HCT116 (cell line): Measurements from ENCODE around the gene RELCH. TPM values are rescaled to one million over a fixed set of nuclear protein-coding genes. Genes with fewer than 3 reads are reported as not detected.

ENCODE experiments used
- ATAC-seq: fragments of 200-7000 bp; cut with Tn5 transposase; 2 replicates; pipeline ENCODE4 v1.9.1; 2020; ENCODE audit warnings: mild to moderate bottlenecking, moderate library complexity
- BruUV-seq: library from RNA; stranded (reverse); fragments of 400-500 nt; replicated peaks from 2 replicates; lab custom pipeline; 2021; lab: Mats Ljungman, UMichigan
- CTCF ChIA-PET: fragments of 300-600 bp; sonication (Branson Sonifier 250); formaldehyde crosslinking; loops from one replicate; lab custom pipeline; 2021; ENCODE audit warnings: antibody characterized with exemption; lab: Charles Lee
- POLR2A ChIA-PET: fragments of 300-600, 350-600 bp; sonication (Branson Sonifier 250); formaldehyde crosslinking; loops from one replicate; lab custom pipeline; 2021; ENCODE audit warnings: antibody characterized with exemption; lab: Charles Lee
- RAD21 ChIA-PET, 2 experiments: fragments of 300-600 bp; sonication (Branson Sonifier 250); formaldehyde crosslinking; loops; one replicate each; lab custom pipeline; 2023; ENCODE audit warnings: low total read pairs in 2 of 2; ENCODE audit not compliant: uncharacterized antibody in 2 of 2, unreplicated experiment in 2 of 2, low non-redundant PET in 1 of 2; lab: Charles Lee
- DNase-seq: peaks from one replicate; pipeline ENCODE4 v3.0.0-alpha.2; 2010; ENCODE audit warnings: low read depth, low spot score
- H2AFZ ChIP-seq: fragments of 200-600 bp; shearing (Covaris generic), sonication (generic); 2 replicates; pipeline ENCODE4 v1.6.1; 2017; ENCODE audit warnings: low read depth, mixed run types, mixed read lengths, antibody characterized with exemption, low read length; ENCODE audit not compliant: poor library complexity, severe bottlenecking
- H3K27ac ChIP-seq: 2 replicates; pipeline ENCODE4 v1.5.1; 2012; ENCODE audit warnings: low read depth, low read length
- H3K27me3 ChIP-seq: fragments of 200-600 bp; sonication (generic); 2 replicates; pipeline ENCODE4 v1.6.1; 2016; ENCODE audit warnings: mixed run types, low read length, mixed read lengths; ENCODE audit not compliant: insufficient read depth
- H3K36me3 ChIP-seq, 2 experiments: fragments of 200-500 bp in 1 of 2; fragments of 200-600 bp in 1 of 2; sonication (Bioruptor generic) in 1 of 2; sonication (generic) in 1 of 2; 2 replicates each; pipeline versions ENCODE4 v1.5.1 to v1.6.1; 2014 to 2016; ENCODE audit warnings: low read length in 2 of 2, inconsistent platforms in 1 of 2, mixed read lengths in 1 of 2, mixed run types in 1 of 2; ENCODE audit not compliant: insufficient read depth in 2 of 2, control insufficient read depth in 1 of 2
- H3K4me1 ChIP-seq, 2 experiments: fragments of 200-600 bp in 1 of 2; sonication (generic) in 1 of 2; 2 replicates each; pipeline versions ENCODE4 v1.5.1 to v1.6.1; 2012 to 2017; ENCODE audit warnings: low read length in 2 of 2, inconsistent platforms in 1 of 2, mild to moderate bottlenecking in 1 of 2, mixed read lengths in 1 of 2, mixed run types in 1 of 2, moderate library complexity in 1 of 2; ENCODE audit not compliant: insufficient read depth in 2 of 2, control insufficient read depth in 1 of 2
- H3K4me2 ChIP-seq: fragments of 200-600 bp; sonication (generic); 2 replicates; pipeline ENCODE4 v1.6.1; 2017; ENCODE audit warnings: mixed run types, low read length, mixed read lengths
- H3K4me3 ChIP-seq, 2 experiments: fragments of 200-600 bp in 1 of 2; sonication (generic) in 1 of 2; replicated peaks in 1 of 2; 2 replicates each; pipeline ENCODE4 v1.5.1; 2011 to 2016; ENCODE audit warnings: low read length in 2 of 2, control low read depth in 1 of 2, low read depth in 1 of 2, mild to moderate bottlenecking in 1 of 2, mixed read lengths in 1 of 2, mixed run types in 1 of 2
- H3K79me2 ChIP-seq: fragments of 200-600 bp; sonication (generic); 2 replicates; pipeline ENCODE4 v1.6.1; 2017; ENCODE audit warnings: mild to moderate bottlenecking, mixed run types, low read length, moderate library complexity, mixed read lengths; ENCODE audit not compliant: insufficient read depth
- H3K9ac ChIP-seq: fragments of 200-600 bp; sonication (generic); 2 replicates; pipeline ENCODE4 v1.6.1; 2016; ENCODE audit warnings: low read length, mixed read lengths
- H3K9me2 ChIP-seq: fragments of 200-600 bp; sonication (generic), shearing (Covaris generic); 2 replicates; pipeline ENCODE4 v1.6.1; 2017; ENCODE audit warnings: mixed run types, mild to moderate bottlenecking, moderate library complexity; ENCODE audit not compliant: insufficient read depth
- H3K9me3 ChIP-seq, 2 experiments: fragments of 200-500 bp in 1 of 2; fragments of 200-600 bp in 1 of 2; sonication (Bioruptor generic) in 1 of 2; sonication (generic) in 1 of 2; 2 replicates each; pipeline ENCODE4 v1.6.1; 2014 to 2017; ENCODE audit warnings: low read length in 2 of 2, mixed read lengths in 2 of 2, inconsistent platforms in 1 of 2, low read depth in 1 of 2, mild to moderate bottlenecking in 1 of 2, mixed run types in 1 of 2, moderate library complexity in 1 of 2; ENCODE audit not compliant: control insufficient read depth in 1 of 2, insufficient read depth in 1 of 2
- H4K20me1 ChIP-seq: fragments of 200-600 bp; sonication (generic), shearing (Covaris generic); 2 replicates; pipeline ENCODE4 v1.6.1; 2017; ENCODE audit warnings: mixed run types, mild to moderate bottlenecking, moderate library complexity; ENCODE audit not compliant: insufficient read depth
- CBX3 ChIP-seq: IDR thresholded peaks from 2 replicates; pipeline ENCODE4 v1.6.1; 2012; ENCODE audit warnings: low read depth
- EGR1 ChIP-seq: IDR thresholded peaks from 2 replicates; pipeline ENCODE4 v1.6.1; 2012; ENCODE audit warnings: low read depth
- ELF1 ChIP-seq: IDR thresholded peaks from 2 replicates; pipeline ENCODE4 v1.6.1; 2012; ENCODE audit warnings: low read depth, borderline replicate concordance
- FOSL1 ChIP-seq: IDR thresholded peaks from 2 replicates; pipeline ENCODE4 v1.6.1; 2012; ENCODE audit warnings: low read depth
- JUND ChIP-seq: IDR thresholded peaks from 2 replicates; pipeline ENCODE4 v1.6.1; 2012
- POLR2A ChIP-seq: IDR thresholded peaks from 2 replicates; pipeline ENCODE4 v1.7.0; 2011; ENCODE audit warnings: borderline replicate concordance; ENCODE audit not compliant: insufficient read depth, insufficient read length; ENCODE audit errors: extremely low read depth
- POLR2AphosphoS5 ChIP-seq: IDR thresholded peaks from 2 replicates; pipeline ENCODE4 v1.6.1; 2011; ENCODE audit warnings: mild to moderate bottlenecking, low read depth, low read length, moderate library complexity
- RAD21 ChIP-seq: IDR thresholded peaks from 2 replicates; pipeline ENCODE4 v1.6.1; 2012; ENCODE audit warnings: low read depth, mild to moderate bottlenecking
- SRF ChIP-seq: IDR thresholded peaks from 2 replicates; pipeline ENCODE4 v1.6.1; 2012; ENCODE audit warnings: low read depth
- TCF7L2 ChIP-seq: IDR thresholded peaks from 2 replicates; pipeline ENCODE4 v1.7.0; 2011; ENCODE audit warnings: borderline replicate concordance, inconsistent platforms; ENCODE audit not compliant: insufficient read depth, insufficient read length; ENCODE audit errors: extremely low read depth
- YY1 ChIP-seq: IDR thresholded peaks from 2 replicates; pipeline ENCODE4 v1.6.1; 2011; ENCODE audit warnings: low read length, low read depth, moderate library complexity, mild to moderate bottlenecking; ENCODE audit not compliant: insufficient replicate concordance; ENCODE audit errors: extremely low read depth
- ZFX ChIP-seq: fragments of 450-650 bp; IDR thresholded peaks from 2 replicates; pipeline ENCODE4 v1.6.1; 2017
- ZNF274 ChIP-seq: fragments of 200-500 bp; sonication (Bioruptor generic); IDR thresholded peaks from 2 replicates; pipeline ENCODE4 v1.6.1; 2014; ENCODE audit warnings: mild to moderate bottlenecking, low read depth, low read length, inconsistent platforms
- intact Hi-C: fragments of 100-400 bp; cut with micrococcal nuclease; formaldehyde crosslinking; loops from 2 replicates; pipeline ENCODE4 v1.10.0; 2022
- total RNA-seq: library from RNA; stranded (reverse); gene quantifications from one replicate; pipeline ENCODE4 v1.2.1, GENCODE V29; 2021; ENCODE audit not compliant: unreplicated experiment
- TF ChIP-seq, protein P1 (sequence below): IDR thresholded peaks from 2 replicates; pipeline ENCODE4 v1.6.1; 2012
- TF ChIP-seq, protein P2 (sequence below), 3 experiments: fragments of 200-600 bp in 1 of 3; sonication (generic) in 1 of 3; IDR thresholded peaks in 2 of 3; conservative IDR thresholded peaks in 1 of 3; 2 replicates each; pipeline ENCODE4 v1.5.1; 2012 to 2017; ENCODE audit warnings: low read depth in 2 of 3, low read length in 2 of 3, antibody characterized with exemption in 1 of 3, borderline replicate concordance in 1 of 3, control low read depth in 1 of 3, mild to moderate bottlenecking in 1 of 3, mixed read lengths in 1 of 3, mixed run types in 1 of 3, moderate library complexity in 1 of 3; ENCODE audit not compliant: insufficient read depth in 1 of 3
- TF ChIP-seq, protein P3 (sequence below): IDR thresholded peaks from 2 replicates; pipeline ENCODE4 v1.6.1; 2012; ENCODE audit warnings: low read depth
- TF ChIP-seq, protein P4 (sequence below): IDR thresholded peaks from 2 replicates; pipeline ENCODE4 v1.6.1; 2011; ENCODE audit warnings: mild to moderate bottlenecking, low read length, moderate library complexity; ENCODE audit not compliant: insufficient replicate concordance; ENCODE audit errors: extremely low read depth

Gene RELCH
- total RNA-seq, 1 experiment from 2014 or later, result 17.4 TPM

DNA sequence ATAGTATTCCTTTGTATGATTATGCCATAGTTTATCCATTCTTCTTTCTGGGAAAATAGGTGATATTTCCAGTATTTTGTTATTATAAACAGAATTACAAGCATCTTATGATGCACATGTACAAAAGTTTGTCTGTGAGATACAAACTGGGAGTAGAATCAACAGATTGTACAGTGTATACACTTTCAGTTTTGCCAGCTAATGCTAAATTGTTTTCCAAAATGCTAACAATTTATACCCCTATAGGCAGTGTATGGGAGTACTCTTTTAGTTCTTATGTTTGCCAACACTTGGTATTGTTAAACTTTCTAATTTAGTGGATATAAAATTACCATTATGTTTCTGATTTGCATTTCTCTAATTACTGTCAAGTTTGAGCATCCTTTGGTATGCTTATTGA is 107.0 kb downstream of the RELCH start:
- Histone ChIP-seq H3K4me2 (no peak overlapping the region), H3K4me1 (no peaks in the 10 kb centered on the region), H3K27ac (no peak overlapping the region), H3K9me2 (no peaks in the 10 kb centered on the region), H3K4me3 (no peak overlapping the region), H3K9me3 (no peaks in the 10 kb centered on the region), H4K20me1 (no peaks in the 10 kb centered on the region), H2AFZ (no peak overlapping the region), H3K9ac (no peak overlapping the region), H3K36me3 (peaks cover 0 to 2% of the 10 kb centered on the region in 2 experiments; a peak in 1 of 4 replicates), H3K27me3 (no peaks in the 10 kb centered on the region), H3K79me2 (no peaks in the 10 kb centered on the region)
- no peak for TF ChIP-seq ZNF274
- TF ChIP-seq ELF1, result no peak
- TF ChIP-seq, protein P1, sequence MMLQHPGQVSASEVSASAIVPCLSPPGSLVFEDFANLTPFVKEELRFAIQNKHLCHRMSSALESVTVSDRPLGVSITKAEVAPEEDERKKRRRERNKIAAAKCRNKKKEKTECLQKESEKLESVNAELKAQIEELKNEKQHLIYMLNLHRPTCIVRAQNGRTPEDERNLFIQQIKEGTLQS, result no peak
- no peak for TF ChIP-seq RAD21
- no peak for TF ChIP-seq ZFX
- no peak for TF ChIP-seq CBX3
- no peak for TF ChIP-seq FOSL1
- TF ChIP-seq, protein P2, sequence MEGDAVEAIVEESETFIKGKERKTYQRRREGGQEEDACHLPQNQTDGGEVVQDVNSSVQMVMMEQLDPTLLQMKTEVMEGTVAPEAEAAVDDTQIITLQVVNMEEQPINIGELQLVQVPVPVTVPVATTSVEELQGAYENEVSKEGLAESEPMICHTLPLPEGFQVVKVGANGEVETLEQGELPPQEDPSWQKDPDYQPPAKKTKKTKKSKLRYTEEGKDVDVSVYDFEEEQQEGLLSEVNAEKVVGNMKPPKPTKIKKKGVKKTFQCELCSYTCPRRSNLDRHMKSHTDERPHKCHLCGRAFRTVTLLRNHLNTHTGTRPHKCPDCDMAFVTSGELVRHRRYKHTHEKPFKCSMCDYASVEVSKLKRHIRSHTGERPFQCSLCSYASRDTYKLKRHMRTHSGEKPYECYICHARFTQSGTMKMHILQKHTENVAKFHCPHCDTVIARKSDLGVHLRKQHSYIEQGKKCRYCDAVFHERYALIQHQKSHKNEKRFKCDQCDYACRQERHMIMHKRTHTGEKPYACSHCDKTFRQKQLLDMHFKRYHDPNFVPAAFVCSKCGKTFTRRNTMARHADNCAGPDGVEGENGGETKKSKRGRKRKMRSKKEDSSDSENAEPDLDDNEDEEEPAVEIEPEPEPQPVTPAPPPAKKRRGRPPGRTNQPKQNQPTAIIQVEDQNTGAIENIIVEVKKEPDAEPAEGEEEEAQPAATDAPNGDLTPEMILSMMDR (IDR thresholded peaks at IDR 0.05 in 2 of 3, conservative IDR thresholded peaks at IDR 0.05 in 1 of 3; ENCODE audit: borderline replicate concordance in 1 of 3, insufficient read depth in 1 of 3, low read depth in 2 of 3, low read length in 2 of 3), result no peak
- TF ChIP-seq, protein P3, sequence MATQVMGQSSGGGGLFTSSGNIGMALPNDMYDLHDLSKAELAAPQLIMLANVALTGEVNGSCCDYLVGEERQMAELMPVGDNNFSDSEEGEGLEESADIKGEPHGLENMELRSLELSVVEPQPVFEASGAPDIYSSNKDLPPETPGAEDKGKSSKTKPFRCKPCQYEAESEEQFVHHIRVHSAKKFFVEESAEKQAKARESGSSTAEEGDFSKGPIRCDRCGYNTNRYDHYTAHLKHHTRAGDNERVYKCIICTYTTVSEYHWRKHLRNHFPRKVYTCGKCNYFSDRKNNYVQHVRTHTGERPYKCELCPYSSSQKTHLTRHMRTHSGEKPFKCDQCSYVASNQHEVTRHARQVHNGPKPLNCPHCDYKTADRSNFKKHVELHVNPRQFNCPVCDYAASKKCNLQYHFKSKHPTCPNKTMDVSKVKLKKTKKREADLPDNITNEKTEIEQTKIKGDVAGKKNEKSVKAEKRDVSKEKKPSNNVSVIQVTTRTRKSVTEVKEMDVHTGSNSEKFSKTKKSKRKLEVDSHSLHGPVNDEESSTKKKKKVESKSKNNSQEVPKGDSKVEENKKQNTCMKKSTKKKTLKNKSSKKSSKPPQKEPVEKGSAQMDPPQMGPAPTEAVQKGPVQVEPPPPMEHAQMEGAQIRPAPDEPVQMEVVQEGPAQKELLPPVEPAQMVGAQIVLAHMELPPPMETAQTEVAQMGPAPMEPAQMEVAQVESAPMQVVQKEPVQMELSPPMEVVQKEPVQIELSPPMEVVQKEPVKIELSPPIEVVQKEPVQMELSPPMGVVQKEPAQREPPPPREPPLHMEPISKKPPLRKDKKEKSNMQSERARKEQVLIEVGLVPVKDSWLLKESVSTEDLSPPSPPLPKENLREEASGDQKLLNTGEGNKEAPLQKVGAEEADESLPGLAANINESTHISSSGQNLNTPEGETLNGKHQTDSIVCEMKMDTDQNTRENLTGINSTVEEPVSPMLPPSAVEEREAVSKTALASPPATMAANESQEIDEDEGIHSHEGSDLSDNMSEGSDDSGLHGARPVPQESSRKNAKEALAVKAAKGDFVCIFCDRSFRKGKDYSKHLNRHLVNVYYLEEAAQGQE, result no peak
- TF ChIP-seq POLR2A, result no peak
- TF ChIP-seq JUND, result no peak
- TF ChIP-seq EGR1, result no peak
- TF ChIP-seq TCF7L2, result no peak
- no peak for TF ChIP-seq POLR2AphosphoS5
- no peak for TF ChIP-seq YY1
- TF ChIP-seq, protein P4, sequence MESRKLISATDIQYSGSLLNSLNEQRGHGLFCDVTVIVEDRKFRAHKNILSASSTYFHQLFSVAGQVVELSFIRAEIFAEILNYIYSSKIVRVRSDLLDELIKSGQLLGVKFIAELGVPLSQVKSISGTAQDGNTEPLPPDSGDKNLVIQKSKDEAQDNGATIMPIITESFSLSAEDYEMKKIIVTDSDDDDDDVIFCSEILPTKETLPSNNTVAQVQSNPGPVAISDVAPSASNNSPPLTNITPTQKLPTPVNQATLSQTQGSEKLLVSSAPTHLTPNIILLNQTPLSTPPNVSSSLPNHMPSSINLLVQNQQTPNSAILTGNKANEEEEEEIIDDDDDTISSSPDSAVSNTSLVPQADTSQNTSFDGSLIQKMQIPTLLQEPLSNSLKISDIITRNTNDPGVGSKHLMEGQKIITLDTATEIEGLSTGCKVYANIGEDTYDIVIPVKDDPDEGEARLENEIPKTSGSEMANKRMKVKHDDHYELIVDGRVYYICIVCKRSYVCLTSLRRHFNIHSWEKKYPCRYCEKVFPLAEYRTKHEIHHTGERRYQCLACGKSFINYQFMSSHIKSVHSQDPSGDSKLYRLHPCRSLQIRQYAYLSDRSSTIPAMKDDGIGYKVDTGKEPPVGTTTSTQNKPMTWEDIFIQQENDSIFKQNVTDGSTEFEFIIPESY, result no peak
- TF ChIP-seq SRF, result no peak
- ChIA-PET POLR2A (no interaction called here), CTCF (no interaction called here), RAD21 (no interaction called here)
- DNase-seq (no peak), ATAC-seq (no peak)
- intact Hi-C loops, result no loop called here
- BruUV-seq, result no TSS peak
